NCI-H510A (cell line): ENCODE data around the gene DKKL1.
"Not testable (repeated sequence)": the region's sequence is repeated elsewhere in the genome, so short reads cannot be mapped to it uniquely, and the experiment has no call there.

Experiments
- DNase-seq: peaks from one replicate; lab custom pipeline; 2025; lab: John Stamatoyannopoulos, UW

DKKL1 gene

DNA sequence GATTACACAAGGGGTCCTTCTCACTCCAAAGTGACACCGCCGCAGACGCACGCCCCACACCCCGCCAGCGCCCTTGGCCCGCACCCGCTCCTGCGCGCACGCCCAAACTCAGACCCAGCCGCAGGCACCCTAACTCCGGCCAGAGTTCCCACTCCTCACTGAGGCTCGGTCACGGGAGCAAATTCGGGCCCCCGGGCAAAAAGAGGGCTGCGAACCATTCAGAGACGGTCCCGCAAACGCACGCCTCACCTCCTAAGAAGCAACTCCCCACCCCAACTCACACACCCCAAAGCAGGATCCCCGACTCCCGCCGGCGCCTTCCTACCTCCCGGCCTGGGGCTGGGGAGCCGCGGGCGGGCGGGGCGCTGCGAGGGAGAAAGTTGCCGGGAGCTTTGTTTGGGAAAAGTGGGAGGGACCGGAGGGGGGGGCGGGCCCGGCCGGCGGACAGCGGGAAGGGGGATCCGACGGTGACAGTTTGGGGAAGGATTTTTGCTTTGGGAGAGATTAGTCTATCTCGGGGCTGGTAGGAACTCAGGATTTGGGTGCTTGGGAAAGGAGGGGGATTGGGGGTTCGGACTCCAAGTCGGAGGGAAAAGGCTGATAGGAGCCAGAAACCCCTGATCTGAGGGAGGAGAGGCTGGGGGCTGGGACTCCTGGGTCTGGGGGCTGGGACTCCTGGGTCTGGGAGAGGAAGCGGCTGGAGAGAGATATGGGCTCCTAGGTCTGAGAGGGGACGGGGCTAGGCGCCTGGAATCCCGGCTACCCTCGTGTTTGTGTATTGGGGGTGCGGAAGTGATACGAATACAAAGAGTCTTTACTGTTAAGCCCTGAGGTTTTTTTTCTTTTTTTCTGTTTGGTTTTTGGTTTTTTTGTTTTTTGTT, 1.4 kb upstream of the DKKL1 start, which contains the start of gene TEAD2:
TEAD2 (minus strand) TSS at position 369 of the 881 bp plus-strand sequence. CDS start 2,341 bp downstream, outside the sequence.
- no peak for DNase-seq

GRCh38 chr19:49362929-49363267, 779 bp upstream of the DKKL1 start:
- no peak for DNase-seq

DNA sequence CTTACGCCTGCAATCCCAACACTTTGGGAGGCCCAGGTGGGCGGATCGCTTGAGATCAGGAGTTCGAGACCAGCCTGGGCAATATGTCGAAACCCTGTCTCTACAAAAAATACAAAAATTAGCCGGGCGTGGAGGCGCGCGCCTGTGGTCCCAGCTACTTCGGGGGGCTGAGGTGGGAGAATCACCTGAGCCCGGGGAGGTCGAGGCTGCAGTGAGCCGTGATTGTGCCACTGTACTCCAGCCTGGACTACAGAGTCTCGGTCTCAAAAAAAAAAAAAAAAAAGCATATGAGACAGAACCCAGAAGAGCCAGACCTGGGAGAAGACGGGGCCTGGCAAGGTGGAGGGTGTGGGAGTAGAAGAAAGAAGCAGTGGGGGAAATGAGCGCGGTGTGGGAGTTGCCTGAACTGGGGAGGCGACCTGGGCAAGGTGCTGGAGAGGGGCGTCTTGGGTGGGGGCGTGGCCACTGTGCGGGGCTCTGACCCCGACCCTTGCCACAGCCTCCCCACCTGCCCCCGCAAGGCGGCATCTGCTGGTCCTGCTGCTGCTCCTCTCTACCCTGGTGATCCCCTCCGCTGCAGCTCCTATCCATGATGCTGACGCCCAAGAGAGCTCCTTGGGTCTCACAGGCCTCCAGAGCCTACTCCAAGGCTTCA, 533 bp downstream of the DKKL1 start:
- no peak for DNase-seq

DNA sequence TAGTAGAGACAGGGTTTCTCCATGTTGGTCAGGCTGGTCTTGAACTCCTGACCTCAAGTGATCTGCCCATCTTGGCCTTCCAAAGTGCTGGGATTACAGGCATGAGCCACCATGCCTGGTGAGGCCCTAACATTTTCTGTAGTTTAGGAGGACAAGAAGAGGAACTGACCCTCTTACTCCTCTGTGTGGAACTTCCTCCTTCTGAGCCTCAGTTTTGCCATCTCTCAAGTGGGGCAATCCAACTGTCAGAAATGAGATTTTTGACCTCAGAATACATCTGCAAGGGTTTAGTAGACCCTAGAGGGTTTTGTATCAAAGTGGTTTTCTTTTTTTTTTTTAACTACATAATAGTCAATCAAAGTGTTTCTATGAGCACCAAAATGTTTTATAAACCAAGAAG, 2.4 kb downstream of the DKKL1 start:
- DNase-seq, result no peak

GRCh38 chr19:49368711-49369358, 5.2 kb downstream of the DKKL1 start:
- no peak for DNase-seq

- no peak for DNase-seq
Measured at GRCh38 chr19:49371184-49371583, 7.5 kb downstream of the DKKL1 start.

DNA sequence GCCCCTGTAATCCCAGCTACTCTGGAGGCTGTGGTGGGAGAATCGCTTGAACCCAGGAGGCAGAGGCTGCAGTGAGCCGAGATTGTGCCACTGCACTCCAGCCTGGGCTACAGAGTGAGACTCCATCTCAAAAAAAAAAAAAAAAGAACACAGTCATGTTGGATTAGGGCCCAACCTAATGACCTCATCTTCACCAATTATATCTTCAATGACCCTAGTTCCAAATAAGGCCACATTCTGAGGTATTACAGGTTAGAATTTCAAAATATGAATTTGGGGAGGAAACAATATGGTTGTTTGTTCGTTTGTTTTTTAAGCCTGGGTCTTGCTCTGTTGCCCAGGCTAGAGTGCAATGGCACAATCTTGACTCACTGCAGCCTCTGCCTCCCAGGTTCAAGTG, 9.5 kb downstream of the DKKL1 start:
- not testable (repeated sequence) for DNase-seq

- DNase-seq, result no peak
Measured at GRCh38 chr19:49374665-49375434, 11.2 kb downstream of the DKKL1 start.

- no peak for DNase-seq
Measured at GRCh38 chr19:49378512-49378911, 14.8 kb downstream of the DKKL1 start.

GRCh38 chr19:49380391-49380790, 16.7 kb downstream of the DKKL1 start:
- no peak for DNase-seq

DNA sequence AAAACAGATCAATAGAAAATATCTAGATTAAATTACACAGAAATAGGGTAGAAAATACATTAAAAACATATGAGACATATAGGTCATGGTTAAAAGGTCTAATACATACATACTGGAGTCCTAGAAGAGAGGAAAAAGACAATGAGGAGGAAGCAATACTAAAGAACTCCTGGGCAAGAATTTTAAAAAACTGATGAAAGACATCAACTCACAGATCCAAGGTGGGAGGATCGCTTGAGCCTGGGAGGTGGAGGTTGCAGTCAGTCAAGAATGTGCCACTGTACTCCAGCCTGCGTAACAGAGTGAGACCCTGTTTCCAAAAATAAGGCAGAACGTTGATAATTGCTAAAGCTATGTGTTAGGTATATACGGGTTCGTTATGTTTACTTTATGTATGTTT, 19.0 kb downstream of the DKKL1 start:
- no peak for DNase-seq

DNA sequence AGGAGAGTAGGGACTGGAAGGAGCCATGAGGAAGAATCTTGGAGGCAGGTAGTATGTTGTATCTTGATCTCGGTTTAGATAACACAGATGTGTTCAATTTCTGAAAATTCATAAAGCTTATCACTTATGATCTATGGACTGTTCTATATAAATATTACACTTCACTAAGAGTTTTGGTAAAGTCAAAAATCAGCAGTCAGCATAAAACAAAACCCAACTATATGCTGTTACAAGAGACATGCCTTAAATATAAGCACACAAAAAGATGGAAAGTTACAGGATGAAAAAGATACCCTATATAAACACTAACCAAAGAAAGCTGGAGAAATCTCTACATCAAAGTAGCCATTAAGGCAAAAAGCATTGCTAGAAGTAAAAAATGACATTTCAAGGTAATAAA, 19.9 kb downstream of the DKKL1 start:
- DNase-seq, result no peak

DNA sequence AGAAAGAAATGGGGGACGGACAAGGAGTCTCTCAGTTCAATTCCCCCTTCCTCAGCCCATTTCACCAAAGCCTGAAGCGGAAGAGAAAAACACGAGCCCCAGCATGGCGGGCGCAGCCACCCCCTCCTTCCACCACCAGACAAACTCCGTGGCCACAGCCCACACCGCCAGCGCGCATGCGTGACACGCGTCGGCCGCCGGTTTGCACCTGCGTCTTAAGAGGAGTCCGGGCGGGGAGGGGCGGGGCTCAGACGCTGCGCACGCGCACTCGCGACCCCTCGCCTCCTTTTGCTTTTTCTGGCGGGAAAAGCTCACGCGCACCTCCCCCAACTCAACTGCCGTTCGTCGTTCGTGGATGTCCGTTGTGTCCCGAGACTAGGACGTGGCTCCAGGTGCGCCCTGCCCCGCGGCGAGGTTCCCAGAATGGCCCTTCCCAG, 24.3 kb downstream of the DKKL1 start, which contains the start of gene KASH5:
KASH5 (plus strand) TSS at position 314 of the 437 bp plus-strand sequence. CDS start 2,635 bp downstream, outside the sequence.
- peak; percentile 30 for DNase-seq

GRCh38 chr19:49389406-49389805, 25.7 kb downstream of the DKKL1 start:
- no peak for DNase-seq

DNA sequence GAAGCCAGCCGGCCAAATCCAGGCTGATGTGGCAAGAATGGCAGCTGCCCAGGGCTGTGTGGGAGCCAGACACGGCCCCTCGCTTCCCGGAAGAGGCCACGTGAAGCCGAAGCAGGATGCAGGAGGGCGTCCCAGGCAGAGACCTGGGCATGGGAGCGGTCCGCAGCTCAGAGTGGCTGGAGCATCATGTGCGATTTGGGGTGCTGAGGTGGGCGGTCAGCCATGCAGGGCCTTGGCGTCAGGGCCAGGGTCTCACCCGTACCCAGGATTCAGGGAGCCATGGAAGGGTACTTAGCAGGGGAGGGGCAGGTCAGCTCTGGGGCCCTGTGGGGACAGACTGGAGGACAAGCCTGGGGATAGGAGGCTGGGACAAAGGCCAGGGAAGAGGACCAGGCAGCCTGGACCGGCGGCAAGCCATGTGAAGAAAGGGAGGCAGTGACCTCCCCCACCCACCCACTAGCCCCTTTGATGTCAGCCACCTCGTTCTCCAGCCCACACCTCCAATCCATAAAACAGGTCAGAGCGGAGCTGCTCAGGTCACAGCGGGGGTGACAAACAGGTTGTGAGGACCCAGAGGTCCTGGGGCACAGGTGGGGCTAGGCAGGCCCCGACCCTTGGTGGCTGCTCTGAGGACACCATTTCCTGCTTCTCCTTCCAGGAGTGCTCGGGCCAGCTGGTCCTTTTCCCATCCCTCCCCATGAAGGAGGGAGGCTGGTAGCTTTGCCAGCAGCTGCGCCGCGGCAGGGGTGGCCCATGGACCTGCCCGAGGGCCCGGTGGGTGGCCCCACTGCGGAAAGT, 26.7 kb downstream of the DKKL1 start:
- DNase-seq, result no peak

GRCh38 chr19:49390929-49391359, 27.3 kb downstream of the DKKL1 start:
- no peak for DNase-seq

- peak; percentile 73 for DNase-seq
Measured at GRCh38 chr19:49391581-49392399, 28.1 kb downstream of the DKKL1 start.

GRCh38 chr19:49393881-49394280, 30.2 kb downstream of the DKKL1 start:
- no peak for DNase-seq

DNA sequence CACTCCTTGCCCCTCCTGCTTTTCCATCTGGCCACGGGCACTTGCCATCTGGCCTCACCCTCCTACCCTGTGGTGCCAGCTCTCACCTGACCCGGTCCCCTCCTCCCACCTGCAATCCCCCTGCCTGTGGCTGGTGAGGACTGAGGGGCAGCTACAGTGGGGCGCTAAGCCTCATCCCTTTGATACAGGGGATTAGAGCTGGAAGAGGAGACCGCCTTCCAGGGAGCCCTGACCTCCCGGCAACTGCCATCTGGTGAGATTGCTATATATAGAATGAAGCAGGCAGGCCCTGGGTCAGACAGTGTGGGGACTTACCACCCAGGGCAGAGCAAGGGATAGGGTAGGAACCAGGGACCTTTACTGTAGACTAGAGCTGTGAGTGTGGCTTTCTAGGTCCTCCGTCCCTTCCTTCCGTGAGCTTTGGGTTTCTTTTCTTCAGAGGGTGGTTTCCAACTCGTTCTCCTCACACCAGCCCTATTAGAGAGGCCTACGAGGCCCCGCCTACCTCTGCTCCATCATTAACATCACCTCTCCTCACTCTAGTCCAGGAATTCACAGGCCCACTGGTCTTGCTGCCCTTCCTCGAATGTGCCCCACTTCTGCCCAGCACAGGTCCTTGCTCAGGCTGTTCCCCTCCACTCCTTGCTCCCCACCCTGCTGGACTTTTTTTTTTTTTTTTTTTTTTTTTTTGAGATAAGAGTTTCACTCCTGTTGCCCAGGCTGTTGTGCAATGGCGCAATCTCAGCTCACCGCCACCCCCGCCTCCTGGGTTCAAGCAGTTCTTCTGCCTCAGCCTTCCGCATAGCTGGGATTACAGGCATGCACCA, 32.1 kb downstream of the DKKL1 start:
- no peak for DNase-seq
